Lower leg skin (tissue), 3 donors: ENCODE measurements around the gene DLGAP4.

Experiments
- CTCF ChIP-seq, 3 donors: fragments of 450-650 bp; IDR thresholded peaks; one replicate each; pipeline ENCODE4 v1.5.1; 2016; ENCODE audit warnings: antibody characterized with exemption in 3 of 3, mild to moderate bottlenecking in 3 of 3, moderate library complexity in 2 of 3
- POLR2A ChIP-seq, 2 donors: fragments of 450-650 bp; IDR thresholded peaks; one replicate each; pipeline ENCODE4 v1.6.1; 2016 to 2017; ENCODE audit warnings: antibody characterized with exemption in 2 of 2, mild to moderate bottlenecking in 1 of 2, moderate library complexity in 1 of 2

- TF ChIP-seq CTCF (IDR thresholded peaks at IDR 0.05) (no peak), POLR2A (IDR thresholded peaks at IDR 0.05) (no peak)
Measured at GRCh38 chr20:36391456-36391855, 85.3 kb downstream of the DLGAP4 start.
